ENCODE results near the gene LUZP2.

GRCh38 chr11:24524156-24524555, 27.3 kb downstream of the LUZP2 start:
- TF ChIP-seq, protein P1, sequence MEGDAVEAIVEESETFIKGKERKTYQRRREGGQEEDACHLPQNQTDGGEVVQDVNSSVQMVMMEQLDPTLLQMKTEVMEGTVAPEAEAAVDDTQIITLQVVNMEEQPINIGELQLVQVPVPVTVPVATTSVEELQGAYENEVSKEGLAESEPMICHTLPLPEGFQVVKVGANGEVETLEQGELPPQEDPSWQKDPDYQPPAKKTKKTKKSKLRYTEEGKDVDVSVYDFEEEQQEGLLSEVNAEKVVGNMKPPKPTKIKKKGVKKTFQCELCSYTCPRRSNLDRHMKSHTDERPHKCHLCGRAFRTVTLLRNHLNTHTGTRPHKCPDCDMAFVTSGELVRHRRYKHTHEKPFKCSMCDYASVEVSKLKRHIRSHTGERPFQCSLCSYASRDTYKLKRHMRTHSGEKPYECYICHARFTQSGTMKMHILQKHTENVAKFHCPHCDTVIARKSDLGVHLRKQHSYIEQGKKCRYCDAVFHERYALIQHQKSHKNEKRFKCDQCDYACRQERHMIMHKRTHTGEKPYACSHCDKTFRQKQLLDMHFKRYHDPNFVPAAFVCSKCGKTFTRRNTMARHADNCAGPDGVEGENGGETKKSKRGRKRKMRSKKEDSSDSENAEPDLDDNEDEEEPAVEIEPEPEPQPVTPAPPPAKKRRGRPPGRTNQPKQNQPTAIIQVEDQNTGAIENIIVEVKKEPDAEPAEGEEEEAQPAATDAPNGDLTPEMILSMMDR (IDR thresholded peaks at IDR 0.05 in 8 of 11, conservative IDR thresholded peaks at IDR 0.05 in 3 of 11): no peak
- TF ChIP-seq POLR2A (IDR thresholded peaks at IDR 0.05): no peak
- no peak for TF ChIP-seq POLR2AphosphoS5 (IDR thresholded peaks at IDR 0.05)
